Mesothelial cell of epicardium (in vitro differentiated cells): ENCODE data around the gene KIF14. TPM values are rescaled to one million over a fixed set of nuclear protein-coding genes. Genes with fewer than 3 reads are reported as not detected.

Experiments used
- DNase-seq, 2 experiments: peaks; one replicate each; pipeline ENCODE4 v3.0.0; 2021; ENCODE audit warnings: low spot score in 2 of 2; ENCODE audit not compliant: unreplicated experiment in 2 of 2
- H3K27ac Mint-ChIP-seq: 2 replicates; pipeline ENCODE4 v1.8.0; 2021; ENCODE audit warnings: mixed read lengths
- H3K27me3 Mint-ChIP-seq: 2 replicates; pipeline ENCODE4 v1.8.0; 2021; ENCODE audit warnings: low read depth, mixed read lengths
- H3K36me3 Mint-ChIP-seq: 2 replicates; pipeline ENCODE4 v1.8.0; 2021; ENCODE audit warnings: mixed read lengths
- H3K4me1 Mint-ChIP-seq: 2 replicates; pipeline ENCODE4 v1.8.0; 2021; ENCODE audit warnings: mixed read lengths
- H3K4me3 Mint-ChIP-seq: 2 replicates; pipeline ENCODE4 v1.8.0; 2021; ENCODE audit warnings: mild to moderate bottlenecking, moderate library complexity, mixed read lengths
- H3K9me3 Mint-ChIP-seq: 2 replicates; pipeline ENCODE4 v1.8.0; 2021; ENCODE audit warnings: mixed read lengths
- total RNA-seq: library from RNA; stranded (reverse); gene quantifications from 3 replicates; pipeline ENCODE4 v1.2.1, GENCODE V29; 2021
- TF ChIP-seq, protein P1 (sequence below): fragments of 200-600 bp; sonication (generic); IDR thresholded peaks from one replicate; pipeline ENCODE4 v1.5.0; 2021; ENCODE audit warnings: antibody characterized with exemption; ENCODE audit not compliant: unreplicated experiment

KIF14 gene
- total RNA-seq, 1 donor from 2014 or later, result 5.7 TPM

DNA sequence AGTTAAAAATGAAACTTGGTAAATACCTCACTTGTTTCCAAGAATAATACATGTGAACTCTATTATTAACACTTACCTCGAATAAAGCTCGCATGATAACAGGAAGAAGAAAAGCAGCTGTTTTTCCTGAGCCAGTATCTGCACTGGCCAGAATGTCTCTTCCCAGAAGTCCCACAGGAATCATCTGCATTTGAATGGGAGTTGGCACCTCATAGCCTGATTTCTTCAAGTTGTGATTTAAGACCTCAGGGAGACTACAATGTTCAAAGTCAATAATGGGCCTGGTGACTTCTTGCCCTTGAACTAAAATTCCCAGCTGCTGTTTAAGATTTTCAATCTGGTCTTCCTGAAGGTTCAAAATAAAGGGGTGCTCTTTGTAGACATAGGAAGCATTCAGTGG, 45.3 kb upstream of the KIF14 start:
- H3K36me3 Mint-ChIP-seq, result peaks cover 37% of the 10 kb centered on the region
- H3K4me3 Mint-ChIP-seq, result no peak overlapping the region
- TF ChIP-seq, protein P1, sequence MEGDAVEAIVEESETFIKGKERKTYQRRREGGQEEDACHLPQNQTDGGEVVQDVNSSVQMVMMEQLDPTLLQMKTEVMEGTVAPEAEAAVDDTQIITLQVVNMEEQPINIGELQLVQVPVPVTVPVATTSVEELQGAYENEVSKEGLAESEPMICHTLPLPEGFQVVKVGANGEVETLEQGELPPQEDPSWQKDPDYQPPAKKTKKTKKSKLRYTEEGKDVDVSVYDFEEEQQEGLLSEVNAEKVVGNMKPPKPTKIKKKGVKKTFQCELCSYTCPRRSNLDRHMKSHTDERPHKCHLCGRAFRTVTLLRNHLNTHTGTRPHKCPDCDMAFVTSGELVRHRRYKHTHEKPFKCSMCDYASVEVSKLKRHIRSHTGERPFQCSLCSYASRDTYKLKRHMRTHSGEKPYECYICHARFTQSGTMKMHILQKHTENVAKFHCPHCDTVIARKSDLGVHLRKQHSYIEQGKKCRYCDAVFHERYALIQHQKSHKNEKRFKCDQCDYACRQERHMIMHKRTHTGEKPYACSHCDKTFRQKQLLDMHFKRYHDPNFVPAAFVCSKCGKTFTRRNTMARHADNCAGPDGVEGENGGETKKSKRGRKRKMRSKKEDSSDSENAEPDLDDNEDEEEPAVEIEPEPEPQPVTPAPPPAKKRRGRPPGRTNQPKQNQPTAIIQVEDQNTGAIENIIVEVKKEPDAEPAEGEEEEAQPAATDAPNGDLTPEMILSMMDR, result no peak
- peaks cover 42% of the 10 kb centered on the region for H3K4me1 Mint-ChIP-seq
- H3K9me3 Mint-ChIP-seq, result no peaks in the 10 kb centered on the region
- H3K27ac Mint-ChIP-seq, result peak overlapping the region; percentile 13
- H3K27me3 Mint-ChIP-seq, result no peaks in the 10 kb centered on the region
- DNase-seq, result no peak

DNA sequence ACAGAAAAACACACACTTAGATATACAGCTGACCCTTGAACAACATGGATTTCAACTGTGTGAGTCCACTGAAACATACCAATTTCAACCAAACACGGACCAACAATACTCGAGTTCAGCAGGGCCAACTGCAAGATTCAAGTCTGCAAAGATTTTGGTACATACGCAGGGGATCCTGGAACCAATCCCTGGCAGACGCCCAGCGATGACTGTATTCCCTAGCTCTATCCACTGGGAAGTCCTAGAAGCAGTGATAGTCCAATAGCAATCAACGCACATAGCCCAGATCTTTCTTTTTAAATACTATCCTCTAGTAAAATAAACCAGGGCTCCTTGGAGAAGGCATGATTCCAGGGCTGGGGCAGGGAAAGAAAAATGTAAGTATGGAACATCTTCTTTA, 40.2 kb upstream of the KIF14 start:
- no peak overlapping the region for H3K4me3 Mint-ChIP-seq
- H3K4me1 Mint-ChIP-seq, result peaks cover 17% of the 10 kb centered on the region
- no peaks in the 10 kb centered on the region for H3K9me3 Mint-ChIP-seq
- no peak for DNase-seq
- TF ChIP-seq, protein P1, result no peak
- H3K27me3 Mint-ChIP-seq, result no peaks in the 10 kb centered on the region
- H3K36me3 Mint-ChIP-seq, result peaks cover 58% of the 10 kb centered on the region
- H3K27ac Mint-ChIP-seq, result no peak overlapping the region

DNA sequence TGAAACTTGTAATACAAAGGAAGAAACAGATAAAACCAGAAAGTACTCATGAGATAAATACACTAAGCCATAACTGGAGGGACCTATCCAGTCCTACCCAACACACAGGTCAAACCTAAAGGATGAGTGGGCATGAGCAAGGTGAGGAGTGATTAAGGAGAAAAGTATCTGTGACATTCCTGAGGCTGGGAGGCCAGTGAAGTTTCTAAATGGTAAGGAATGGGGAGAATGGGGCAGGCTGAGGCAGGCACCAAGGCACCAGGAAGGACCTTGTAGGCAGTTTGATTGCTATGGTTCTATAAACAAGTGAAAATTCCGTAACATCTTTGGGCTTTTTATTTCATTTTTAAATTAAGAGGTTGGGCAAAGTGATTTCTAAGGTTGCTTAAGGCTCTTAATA, 38.7 kb upstream of the KIF14 start:
- Mint-ChIP-seq H3K4me1 (peaks cover 10% of the 10 kb centered on the region), H3K27me3 (no peaks in the 10 kb centered on the region), H3K27ac (peak overlapping the region; percentile 65), H3K36me3 (peaks cover 61% of the 10 kb centered on the region), H3K4me3 (no peak overlapping the region), H3K9me3 (no peaks in the 10 kb centered on the region)
- TF ChIP-seq, protein P1, result no peak
- no peak for DNase-seq

DNA sequence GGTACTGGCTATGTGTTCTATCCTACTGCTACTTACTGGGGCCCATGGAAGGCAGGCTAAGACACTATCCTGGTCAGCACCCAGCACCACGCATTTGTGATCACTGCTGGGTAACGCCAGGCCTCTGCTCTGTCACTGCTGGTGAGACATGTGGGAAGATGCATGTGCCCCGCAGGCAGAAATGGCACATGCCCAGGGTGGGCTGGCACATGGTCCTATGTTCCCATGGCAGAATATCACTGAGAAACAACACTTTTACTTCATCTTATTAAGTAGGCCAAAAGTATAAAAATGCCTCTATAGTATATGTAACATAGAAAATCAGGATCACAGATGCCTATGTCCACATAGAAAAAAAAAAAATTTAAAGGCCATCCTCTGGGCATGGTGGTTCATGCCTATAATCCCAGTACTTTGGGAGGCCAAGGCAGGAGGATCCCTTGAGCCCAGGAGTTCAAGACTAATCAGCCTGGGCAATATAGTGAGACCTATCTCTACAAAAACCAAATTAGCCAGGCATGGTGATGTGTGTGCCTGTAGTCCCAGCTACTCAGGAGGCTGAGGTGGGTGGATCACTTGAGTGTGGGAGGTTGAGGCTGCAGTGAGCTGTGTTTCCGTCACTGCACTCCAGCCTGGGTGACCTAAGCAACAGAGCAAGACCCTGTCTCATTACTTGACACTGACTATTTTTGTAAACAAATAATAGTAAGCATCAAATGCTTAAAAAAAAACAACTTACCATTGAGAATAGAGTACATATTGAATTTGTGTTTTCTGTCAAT, 37.7 kb upstream of the KIF14 start:
- TF ChIP-seq, protein P1, result no peak
- Mint-ChIP-seq H3K27me3 (no peaks in the 10 kb centered on the region), H3K9me3 (no peaks in the 10 kb centered on the region), H3K27ac (no peak overlapping the region), H3K4me3 (no peak overlapping the region), H3K4me1 (peaks cover 8% of the 10 kb centered on the region), H3K36me3 (peaks cover 63% of the 10 kb centered on the region)
- no peak for DNase-seq

DNA sequence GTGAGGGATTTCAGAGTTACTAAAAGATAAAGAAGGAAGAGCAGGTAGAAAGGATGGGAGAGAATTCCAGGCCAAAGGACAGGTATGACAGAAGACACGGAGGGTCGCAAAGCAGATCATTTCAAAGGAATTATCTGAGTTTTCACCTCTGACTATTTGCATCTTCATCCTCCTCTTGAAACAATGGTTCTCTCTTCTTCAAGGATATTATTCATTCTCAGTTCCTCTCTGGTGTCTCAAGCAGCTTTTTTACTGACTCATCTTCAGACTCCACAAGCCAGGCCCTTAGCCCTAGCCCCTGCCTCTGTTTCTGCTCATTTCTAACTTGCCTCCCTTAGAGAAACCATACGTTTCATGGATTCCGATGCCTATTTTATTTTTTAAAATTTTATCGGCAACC, 34.1 kb upstream of the KIF14 start:
- H3K4me1 Mint-ChIP-seq, result peaks cover 10% of the 10 kb centered on the region
- TF ChIP-seq, protein P1, result no peak
- peaks cover 48% of the 10 kb centered on the region for H3K36me3 Mint-ChIP-seq
- H3K27ac Mint-ChIP-seq, result no peak overlapping the region
- no peak overlapping the region for H3K4me3 Mint-ChIP-seq
- no peaks in the 10 kb centered on the region for H3K27me3 Mint-ChIP-seq
- H3K9me3 Mint-ChIP-seq, result no peaks in the 10 kb centered on the region
- no peak for DNase-seq
